ENCODE results near the gene GPR62.

- TF ChIP-seq, protein P1, sequence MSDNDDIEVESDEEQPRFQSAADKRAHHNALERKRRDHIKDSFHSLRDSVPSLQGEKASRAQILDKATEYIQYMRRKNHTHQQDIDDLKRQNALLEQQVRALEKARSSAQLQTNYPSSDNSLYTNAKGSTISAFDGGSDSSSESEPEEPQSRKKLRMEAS (IDR thresholded peaks at IDR 0.05; ENCODE audit: low read depth): no peak
- TF ChIP-seq, protein P2, sequence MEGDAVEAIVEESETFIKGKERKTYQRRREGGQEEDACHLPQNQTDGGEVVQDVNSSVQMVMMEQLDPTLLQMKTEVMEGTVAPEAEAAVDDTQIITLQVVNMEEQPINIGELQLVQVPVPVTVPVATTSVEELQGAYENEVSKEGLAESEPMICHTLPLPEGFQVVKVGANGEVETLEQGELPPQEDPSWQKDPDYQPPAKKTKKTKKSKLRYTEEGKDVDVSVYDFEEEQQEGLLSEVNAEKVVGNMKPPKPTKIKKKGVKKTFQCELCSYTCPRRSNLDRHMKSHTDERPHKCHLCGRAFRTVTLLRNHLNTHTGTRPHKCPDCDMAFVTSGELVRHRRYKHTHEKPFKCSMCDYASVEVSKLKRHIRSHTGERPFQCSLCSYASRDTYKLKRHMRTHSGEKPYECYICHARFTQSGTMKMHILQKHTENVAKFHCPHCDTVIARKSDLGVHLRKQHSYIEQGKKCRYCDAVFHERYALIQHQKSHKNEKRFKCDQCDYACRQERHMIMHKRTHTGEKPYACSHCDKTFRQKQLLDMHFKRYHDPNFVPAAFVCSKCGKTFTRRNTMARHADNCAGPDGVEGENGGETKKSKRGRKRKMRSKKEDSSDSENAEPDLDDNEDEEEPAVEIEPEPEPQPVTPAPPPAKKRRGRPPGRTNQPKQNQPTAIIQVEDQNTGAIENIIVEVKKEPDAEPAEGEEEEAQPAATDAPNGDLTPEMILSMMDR (IDR thresholded peaks at IDR 0.05): no peak
- TF ChIP-seq MXI1 (IDR thresholded peaks at IDR 0.05; ENCODE audit: low read depth, low read length) (no peak), SMC3 (IDR thresholded peaks at IDR 0.05; ENCODE audit: low read depth, low read length) (no peak)
These were observed 20.9 kb upstream of the GPR62 start for GRCh38 chr3:51934139-51934850.
